Measurements from ENCODE around the gene ZNF442.

ZNF442 gene

GRCh38 chr19:12353375-12353774 is 12.1 kb downstream of the ZNF442 start:
- no peak overlapping the region for H2AFZ ChIP-seq (ENCODE audit: low read length)
- no peaks in the 10 kb centered on the region for H3K9me2 ChIP-seq (replicated peaks; ENCODE audit: low read depth, low read length)
- H3K79me2 ChIP-seq (ENCODE audit: insufficient read depth, low read length) = no peaks in the 10 kb centered on the region
- TF ChIP-seq CTCF (conservative IDR thresholded peaks at IDR 0.05; ENCODE audit: low read length) = no peak
- TF ChIP-seq EZH2phosphoT487 (IDR thresholded peaks at IDR 0.05; ENCODE audit: borderline replicate concordance) = no peak
- peaks cover 25% of the 10 kb centered on the region for H3K9me3 ChIP-seq (ENCODE audit: insufficient read depth, low read depth, low read length)
- no peak overlapping the region for H3K9ac ChIP-seq (ENCODE audit: low read depth, low read length, poor library complexity, severe bottlenecking)
- H4K20me1 ChIP-seq (ENCODE audit: insufficient read depth, low read length, poor library complexity, severe bottlenecking) = no peaks in the 10 kb centered on the region
- no peaks in the 10 kb centered on the region for H3F3A ChIP-seq (ENCODE audit: low read depth)
- no peak overlapping the region for H3K4me3 ChIP-seq (ENCODE audit: low read length, poor library complexity, severe bottlenecking)
- H3K36me3 ChIP-seq (ENCODE audit: insufficient read depth, low read length) = peaks cover 10% of the 10 kb centered on the region; the same call in 1 of the 2 replicates
- no peak overlapping the region for H3K4me2 ChIP-seq (ENCODE audit: low read depth, low read length, poor library complexity, severe bottlenecking)
- no peaks in the 10 kb centered on the region for H3K27me3 ChIP-seq (ENCODE audit: insufficient read depth, low read length, poor library complexity, severe bottlenecking)
- no peaks in the 10 kb centered on the region for H3K4me1 ChIP-seq (ENCODE audit: insufficient read depth, low read length, poor library complexity, severe bottlenecking)

GRCh38 chr19:12350890-12351197 is 14.6 kb downstream of the ZNF442 start:
- no peaks in the 10 kb centered on the region for H3K4me1 ChIP-seq (ENCODE audit: insufficient read depth, low read length, poor library complexity, severe bottlenecking)
- H3K9me3 ChIP-seq (ENCODE audit: insufficient read depth, low read depth, low read length) = peaks cover 25% of the 10 kb centered on the region

GRCh38 chr19:12350185-12350889 is 15.1 kb downstream of the ZNF442 start:
- Histone ChIP-seq H3K79me2 (ENCODE audit: insufficient read depth, low read length) (no peaks in the 10 kb centered on the region), H3K27me3 (ENCODE audit: insufficient read depth, low read length, poor library complexity, severe bottlenecking) (no peaks in the 10 kb centered on the region), H3K4me2 (ENCODE audit: low read depth, low read length, poor library complexity, severe bottlenecking) (no peak overlapping the region), H3K9me2 (replicated peaks; ENCODE audit: low read depth, low read length) (no peaks in the 10 kb centered on the region), H4K20me1 (ENCODE audit: insufficient read depth, low read length, poor library complexity, severe bottlenecking) (no peaks in the 10 kb centered on the region), H3K4me1 (ENCODE audit: insufficient read depth, low read length, poor library complexity, severe bottlenecking) (no peaks in the 10 kb centered on the region), H3K9ac (ENCODE audit: low read depth, low read length, poor library complexity, severe bottlenecking) (no peak overlapping the region), H3K36me3 (ENCODE audit: insufficient read depth, low read length) (peaks cover 10% of the 10 kb centered on the region; the same call in 1 of the 2 replicates), H3K4me3 (ENCODE audit: low read length, poor library complexity, severe bottlenecking) (no peak overlapping the region), H3K9me3 (ENCODE audit: insufficient read depth, low read depth, low read length) (peaks cover 25% of the 10 kb centered on the region), H3F3A (ENCODE audit: low read depth) (no peaks in the 10 kb centered on the region), H2AFZ (ENCODE audit: low read length) (no peak overlapping the region)
- TF ChIP-seq EZH2phosphoT487 (IDR thresholded peaks at IDR 0.05; ENCODE audit: borderline replicate concordance) = no peak
- TF ChIP-seq CTCF (conservative IDR thresholded peaks at IDR 0.05; ENCODE audit: low read length) = no peak

More at GRCh38 chr19:12350890-12351197, 14.6 kb downstream of the ZNF442 start:
- no peaks in the 10 kb centered on the region for H3K27me3 ChIP-seq (ENCODE audit: insufficient read depth, low read length, poor library complexity, severe bottlenecking)
- TF ChIP-seq EZH2phosphoT487 (IDR thresholded peaks at IDR 0.05; ENCODE audit: borderline replicate concordance) (no peak), CTCF (conservative IDR thresholded peaks at IDR 0.05; ENCODE audit: low read length) (no peak)
- H3K4me2 ChIP-seq (ENCODE audit: low read depth, low read length, poor library complexity, severe bottlenecking) = no peak overlapping the region
- H3F3A ChIP-seq (ENCODE audit: low read depth) = no peaks in the 10 kb centered on the region
- H3K79me2 ChIP-seq (ENCODE audit: insufficient read depth, low read length) = no peaks in the 10 kb centered on the region
- no peak overlapping the region for H3K9ac ChIP-seq (ENCODE audit: low read depth, low read length, poor library complexity, severe bottlenecking)
- H3K9me2 ChIP-seq (replicated peaks; ENCODE audit: low read depth, low read length) = no peaks in the 10 kb centered on the region
- H3K4me3 ChIP-seq (ENCODE audit: low read length, poor library complexity, severe bottlenecking) = no peak overlapping the region
- no peaks in the 10 kb centered on the region for H4K20me1 ChIP-seq (ENCODE audit: insufficient read depth, low read length, poor library complexity, severe bottlenecking)
- peaks cover 10% of the 10 kb centered on the region; the same call in 1 of the 2 replicates for H3K36me3 ChIP-seq (ENCODE audit: insufficient read depth, low read length)
- H2AFZ ChIP-seq (ENCODE audit: low read length) = no peak overlapping the region

Data from Loucy (cell line).